Ectodermal cell (in vitro differentiated cells): Measurements from ENCODE around the gene SOCS7.

Experiments
- H3K27ac ChIP-seq: 2 replicates; pipeline ENCODE4 v1.7.0; 2013; ENCODE audit warnings: mild to moderate bottlenecking, low read depth, low read length; ENCODE audit not compliant: insufficient read depth, poor library complexity, severe bottlenecking
- H3K27me3 ChIP-seq: 2 replicates; pipeline ENCODE4 v1.7.0; 2013; ENCODE audit warnings: mild to moderate bottlenecking, low read length; ENCODE audit not compliant: insufficient read depth, control insufficient read depth, poor library complexity, severe bottlenecking
- H3K36me3 ChIP-seq: one replicate; pipeline ENCODE4 v1.7.0; 2013; ENCODE audit warnings: low read length; ENCODE audit not compliant: control insufficient read depth, insufficient read depth
- H3K4me1 ChIP-seq: one replicate; pipeline ENCODE4 v1.7.0; 2013; ENCODE audit warnings: low read length; ENCODE audit not compliant: control insufficient read depth, insufficient read depth
- H3K4me3 ChIP-seq: 2 replicates; pipeline ENCODE4 v1.7.0; 2013; ENCODE audit warnings: low read depth, low read length, control low read depth; ENCODE audit not compliant: insufficient read depth
- H3K9me3 ChIP-seq: 2 replicates; pipeline ENCODE4 v1.7.0; 2013; ENCODE audit warnings: mild to moderate bottlenecking, low read length, moderate library complexity; ENCODE audit not compliant: control insufficient read depth
- WGBS, 2 experiments: methylation state at CpG; one replicate each; pipeline ENCODE4 v1.1.7; 2013; ENCODE audit warnings: missing lambda C conversion rate in 2 of 2; 5-methylcytosine and 5-hydroxymethylcytosine counted together

Gene SOCS7

GRCh38 chr17:38440614-38441397 is 89.2 kb downstream of the SOCS7 start:
- peaks cover 17% of the 10 kb centered on the region for H3K4me1 ChIP-seq
- no peak overlapping the region for H3K4me3 ChIP-seq
- H3K27me3 ChIP-seq, result no peaks in the 10 kb centered on the region
- no peaks in the 10 kb centered on the region for H3K36me3 ChIP-seq
- WGBS, 2 experiments, result 60 to 62% methylated on average over 16 of the region's 16 CpGs
- H3K9me3 ChIP-seq, result no peaks in the 10 kb centered on the region
- no peak overlapping the region for H3K27ac ChIP-seq

DNA sequence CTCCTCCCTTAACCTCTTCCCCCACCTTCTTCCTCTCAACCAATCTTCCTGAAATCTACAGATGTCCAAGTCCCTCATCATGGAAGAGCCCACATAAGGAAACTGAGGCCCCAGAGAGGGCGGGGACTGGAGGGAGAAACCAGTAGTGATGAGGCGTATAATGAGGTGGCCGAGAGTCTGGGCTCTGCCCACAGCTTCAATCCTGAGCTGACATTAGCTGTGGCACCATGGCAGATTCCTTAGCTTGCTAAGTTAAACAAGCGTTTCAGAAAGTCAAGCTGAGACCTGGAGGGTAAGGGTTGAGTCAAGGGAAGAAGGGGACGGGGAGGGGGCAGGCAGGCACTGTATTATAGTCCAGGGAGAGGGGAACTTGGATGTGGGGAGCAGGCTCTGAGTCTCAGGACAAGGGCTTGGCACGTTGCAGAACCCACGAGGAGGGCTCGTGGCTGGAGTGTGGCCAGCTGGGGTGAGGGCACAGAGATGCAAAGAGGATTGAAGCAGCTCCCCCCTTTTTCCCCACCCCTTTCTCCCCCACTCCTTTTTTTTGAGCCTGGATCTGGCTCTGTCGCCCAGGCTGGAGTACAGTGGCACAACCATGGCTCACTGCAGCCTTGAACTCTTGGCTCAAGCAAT is 89.9 kb downstream of the SOCS7 start:
- Histone ChIP-seq H3K27me3 (no peaks in the 10 kb centered on the region), H3K36me3 (no peaks in the 10 kb centered on the region), H3K4me1 (peaks cover 17% of the 10 kb centered on the region), H3K9me3 (no peaks in the 10 kb centered on the region), H3K4me3 (no peak overlapping the region), H3K27ac (no peak overlapping the region)
- 78 to 79% methylated on average over 9 of the region's 9 CpGs for WGBS, 2 experiments

DNA sequence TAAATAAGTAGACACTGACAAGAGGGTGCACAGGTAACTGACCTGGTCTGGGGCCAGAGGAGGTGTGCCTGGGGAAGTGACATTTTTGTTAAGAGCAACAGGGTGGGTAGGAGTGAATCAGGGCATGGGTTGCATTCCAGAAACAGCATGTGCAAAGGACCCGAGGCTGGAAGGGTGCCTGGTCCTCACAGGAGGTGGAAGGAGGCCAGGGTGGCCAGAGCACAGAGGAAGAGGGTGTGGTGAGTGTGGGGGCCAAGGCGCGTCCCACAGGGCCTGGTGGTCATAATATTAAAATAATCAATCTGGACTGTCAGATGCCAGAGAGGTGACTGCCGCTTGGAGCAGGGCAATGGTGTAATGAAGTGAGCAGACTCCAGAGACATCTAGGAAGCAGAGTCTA is 90.9 kb downstream of the SOCS7 start:
- Histone ChIP-seq H3K4me3 (no peak overlapping the region), H3K27ac (no peak overlapping the region), H3K4me1 (peaks cover 17% of the 10 kb centered on the region), H3K9me3 (no peaks in the 10 kb centered on the region), H3K27me3 (no peaks in the 10 kb centered on the region), H3K36me3 (no peaks in the 10 kb centered on the region)
- 89 to 92% methylated on average over 4 of the region's 4 CpGs for WGBS, 2 experiments

GRCh38 chr17:38443356-38444031 is 91.8 kb downstream of the SOCS7 start:
- Histone ChIP-seq H3K27ac (no peak overlapping the region), H3K9me3 (no peaks in the 10 kb centered on the region), H3K4me1 (peaks cover 17% of the 10 kb centered on the region), H3K27me3 (no peaks in the 10 kb centered on the region), H3K4me3 (no peak overlapping the region), H3K36me3 (no peaks in the 10 kb centered on the region)
- WGBS, 2 experiments, result 69 to 71% methylated on average over 7 of the region's 7 CpGs

DNA sequence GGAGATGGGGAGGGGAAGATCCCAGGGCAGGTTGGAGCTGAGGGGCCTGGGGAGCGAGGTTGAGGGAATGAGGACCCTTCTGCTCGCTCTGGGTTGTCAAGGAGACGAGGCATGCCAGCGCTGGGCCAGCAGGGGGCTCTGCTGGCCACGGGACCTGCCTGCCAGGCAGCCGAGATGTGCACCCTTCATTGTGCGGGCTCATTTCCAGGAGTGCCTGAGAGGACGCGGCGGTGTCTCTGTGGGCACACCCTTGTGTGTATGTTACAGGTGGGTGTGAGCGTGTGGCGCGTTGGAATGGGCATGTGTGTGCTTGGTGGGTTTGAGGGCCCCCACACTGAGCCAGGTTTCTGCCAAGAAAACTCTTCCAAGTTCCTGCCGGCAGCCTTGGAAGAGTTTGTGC is 92.5 kb downstream of the SOCS7 start:
- Histone ChIP-seq H3K27ac (no peak overlapping the region), H3K27me3 (no peaks in the 10 kb centered on the region), H3K36me3 (no peaks in the 10 kb centered on the region), H3K9me3 (no peaks in the 10 kb centered on the region), H3K4me1 (peaks cover 17% of the 10 kb centered on the region), H3K4me3 (no peak overlapping the region)
- WGBS, 2 experiments, result 34 to 35% methylated on average over 14 of the region's 14 CpGs

DNA sequence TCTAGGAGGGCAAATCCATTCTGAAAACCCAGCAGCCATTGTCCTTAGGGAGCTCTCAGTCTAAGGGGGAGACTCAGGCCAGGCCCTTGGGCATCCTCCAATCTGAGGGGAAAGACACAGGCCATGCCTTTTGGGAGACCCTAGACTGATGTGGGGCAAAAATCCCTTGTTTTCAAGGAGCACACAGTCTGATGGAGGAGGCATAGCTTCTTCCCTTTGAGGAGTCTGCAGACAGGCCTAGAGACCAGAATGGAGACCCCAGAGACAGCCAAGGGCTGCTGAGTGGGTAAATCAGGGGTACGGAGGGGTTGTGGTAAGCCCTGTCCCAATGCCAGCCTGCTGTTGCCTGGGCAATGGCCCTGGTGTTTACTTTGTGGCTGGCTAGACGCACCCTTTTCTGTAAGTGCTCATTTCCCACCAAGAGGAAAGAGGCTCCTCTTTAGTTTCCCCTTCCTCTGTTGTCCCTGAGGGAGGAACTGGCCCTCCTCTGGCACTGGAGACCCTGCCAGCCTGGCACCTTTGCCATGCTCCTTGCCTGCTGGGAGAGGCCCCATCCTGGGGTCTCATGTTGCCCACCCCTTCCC is 96.0 kb downstream of the SOCS7 start:
- WGBS, 2 experiments, result 93 to 99% methylated on average over 2 of the region's 2 CpGs
- H3K4me3 ChIP-seq, result no peak overlapping the region
- no peaks in the 10 kb centered on the region for H3K36me3 ChIP-seq
- H3K4me1 ChIP-seq, result peaks cover 33% of the 10 kb centered on the region
- H3K27me3 ChIP-seq, result no peaks in the 10 kb centered on the region
- H3K9me3 ChIP-seq, result no peaks in the 10 kb centered on the region
- H3K27ac ChIP-seq, result no peak overlapping the region

DNA sequence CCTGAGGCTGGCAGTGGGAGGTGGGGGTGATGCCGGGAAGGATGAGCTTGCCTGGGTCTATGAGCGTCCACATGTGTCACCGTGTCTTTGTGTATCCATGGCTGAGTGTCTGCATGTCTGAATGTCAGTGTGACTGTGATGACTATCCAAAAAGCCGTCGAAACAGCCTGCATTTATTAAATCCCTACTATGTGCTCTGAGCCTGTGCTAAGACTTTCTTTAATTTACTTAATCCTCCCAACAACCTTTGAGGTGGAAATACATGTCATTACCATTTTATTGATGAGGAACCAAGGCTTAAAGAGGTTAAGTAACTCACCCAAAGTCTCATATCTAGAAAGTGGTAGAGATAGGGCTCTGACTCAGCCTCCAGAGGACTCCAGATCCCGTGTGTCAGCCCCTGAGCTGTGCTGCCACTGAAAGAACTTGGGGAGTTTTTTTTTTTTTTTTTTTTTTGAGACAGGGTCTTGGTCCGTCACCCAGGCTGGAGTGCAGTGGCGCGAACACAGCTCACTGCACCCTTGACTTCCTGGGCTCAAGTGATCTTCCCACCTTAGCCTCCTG is 96.6 kb downstream of the SOCS7 start:
- Histone ChIP-seq H3K27me3 (peaks cover 2% of the 10 kb centered on the region), H3K4me3 (no peak overlapping the region), H3K4me1 (peaks cover 40% of the 10 kb centered on the region), H3K9me3 (no peaks in the 10 kb centered on the region), H3K36me3 (no peaks in the 10 kb centered on the region), H3K27ac (no peak overlapping the region)
- 89 to 91% methylated on average over 9 of the region's 9 CpGs for WGBS, 2 experiments

DNA sequence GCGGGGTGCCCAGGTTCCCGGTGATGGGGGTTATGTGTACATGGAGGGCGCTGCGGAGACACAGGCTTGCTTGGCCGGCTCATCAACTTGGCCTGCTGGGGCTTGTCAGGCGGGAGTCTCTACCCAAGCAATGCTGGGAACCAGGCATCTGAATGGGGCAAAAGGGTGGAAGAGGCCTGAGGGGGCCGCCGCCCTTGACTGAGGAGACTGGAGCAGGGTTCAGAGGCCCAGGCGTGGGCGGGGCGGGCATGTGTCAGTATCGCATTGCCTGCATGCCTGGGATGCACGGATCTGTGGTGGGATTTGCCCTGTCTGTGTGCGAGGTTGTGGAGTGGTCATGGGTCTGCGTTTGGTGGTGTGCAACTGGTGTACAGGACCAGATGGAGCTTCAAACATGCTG is 97.7 kb downstream of the SOCS7 start:
- H3K4me1 ChIP-seq, result peaks cover 42% of the 10 kb centered on the region

DNA sequence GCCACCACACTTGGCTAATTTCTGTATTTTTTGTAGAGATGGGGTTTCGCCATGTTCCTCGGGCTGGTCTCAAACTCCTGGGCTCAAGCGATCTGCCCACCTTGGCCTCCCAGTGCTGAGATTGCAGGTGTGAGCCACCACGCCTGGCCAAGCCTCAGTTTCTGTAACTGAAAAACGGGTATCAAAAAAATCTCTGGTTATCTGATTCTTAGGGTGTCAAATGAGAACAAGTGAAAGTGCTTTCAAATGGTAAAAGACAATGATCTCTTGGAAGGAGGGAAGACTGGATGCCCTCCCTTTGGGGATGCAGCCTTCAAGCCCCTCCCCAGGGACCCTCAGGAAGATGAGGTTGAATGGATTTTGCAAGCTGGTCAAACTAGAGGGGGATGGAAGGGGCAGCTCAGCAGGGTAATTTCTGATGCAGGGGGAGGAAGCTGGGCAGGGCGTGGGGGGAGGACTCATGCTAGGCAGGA is 98.9 kb downstream of the SOCS7 start:
- Histone ChIP-seq H3K4me1 (peaks cover 52% of the 10 kb centered on the region), H3K27ac (peak overlapping the region; percentile 76), H3K27me3 (peaks cover 12% of the 10 kb centered on the region), H3K4me3 (no peak overlapping the region), H3K9me3 (no peaks in the 10 kb centered on the region), H3K36me3 (no peaks in the 10 kb centered on the region)
- whole genome bisulfite sequencing, 2 experiments, result 45 to 46% methylated on average over 6 of the region's 6 CpGs

More for the DNA sequence above, 97.7 kb downstream of the SOCS7 start:
- Histone ChIP-seq H3K27me3 (peaks cover 9% of the 10 kb centered on the region), H3K36me3 (no peaks in the 10 kb centered on the region), H3K4me3 (no peak overlapping the region), H3K9me3 (no peaks in the 10 kb centered on the region), H3K27ac (no peak overlapping the region)
- WGBS, 2 experiments, result 74 to 77% methylated on average over 15 of the region's 15 CpGs
